Panc1 (cell line): ENCODE results near the gene ZCCHC3. TPM values are rescaled to one million over a fixed set of nuclear protein-coding genes. Genes with fewer than 3 reads are reported as not detected.

ENCODE experiments used
- ATAC-seq: fragments of 200-7000 bp; cut with Tn5 transposase; 2 replicates; pipeline ENCODE4 v1.9.1; 2020; ENCODE audit warnings: mild to moderate bottlenecking, moderate library complexity
- BruUV-seq: library from RNA; stranded (reverse); fragments of 400-500 nt; replicated peaks from 2 replicates; lab custom pipeline; 2021; lab: Mats Ljungman, UMichigan
- CTCF ChIA-PET: fragments of 300-600 bp; sonication (Branson Sonifier 250); formaldehyde crosslinking; loops from one replicate; lab custom pipeline; 2022; ENCODE audit warnings: antibody characterized with exemption; lab: Charles Lee
- POLR2A ChIA-PET: fragments of 300-600 bp; sonication (Branson Sonifier 250); formaldehyde crosslinking; loops from one replicate; lab custom pipeline; 2022; ENCODE audit warnings: antibody characterized with exemption; lab: Charles Lee
- DNase-seq: peaks from one replicate; pipeline ENCODE4 v3.0.0-alpha.2; 2010; ENCODE audit warnings: low read depth, low spot score
- H3K27ac ChIP-seq: 2 replicates; pipeline ENCODE4 v1.5.1; 2011; ENCODE audit warnings: mild to moderate bottlenecking, low read length, inconsistent platforms
- H3K27me3 ChIP-seq: fragments of 200-500 bp; sonication (Bioruptor generic); 2 replicates; pipeline ENCODE4 v1.6.0; 2014; ENCODE audit warnings: low read length, inconsistent platforms; ENCODE audit not compliant: control insufficient read depth, insufficient read depth
- H3K36me3 ChIP-seq: fragments of 200-500 bp; sonication (Bioruptor generic); 2 replicates; pipeline ENCODE4 v1.5.1; 2014; ENCODE audit warnings: inconsistent platforms, mild to moderate bottlenecking, low read length, moderate library complexity; ENCODE audit not compliant: control insufficient read depth, insufficient read depth
- H3K4me1 ChIP-seq: 2 replicates; pipeline ENCODE4 v1.5.1; 2011; ENCODE audit warnings: inconsistent platforms, mild to moderate bottlenecking, low read length, moderate library complexity; ENCODE audit not compliant: control insufficient read depth, insufficient read depth
- H3K4me3 ChIP-seq, 2 experiments: 2 replicates each; pipeline ENCODE4 v1.5.1; 2011 to 2012; ENCODE audit warnings: low read depth in 2 of 2, low read length in 2 of 2, mild to moderate bottlenecking in 2 of 2, inconsistent platforms in 1 of 2, moderate library complexity in 1 of 2
- H3K9me3 ChIP-seq: fragments of 200-500 bp; sonication (Bioruptor generic); 2 replicates; pipeline ENCODE4 v1.5.1; 2014; ENCODE audit warnings: low read depth, mild to moderate bottlenecking, inconsistent platforms, low read length, moderate library complexity; ENCODE audit not compliant: control insufficient read depth, insufficient read depth
- CTCF ChIP-seq: fragments of 450-650 bp; IDR thresholded peaks from 2 replicates; pipeline ENCODE4 v1.5.1; 2017; ENCODE audit warnings: mild to moderate bottlenecking
- POLR2AphosphoS5 ChIP-seq: IDR thresholded peaks from 2 replicates; pipeline ENCODE4 v1.6.1; 2012; ENCODE audit warnings: mild to moderate bottlenecking, low read depth, low read length, moderate library complexity
- REST ChIP-seq, 2 experiments: IDR thresholded peaks; 2 replicates each; pipeline ENCODE4 v1.6.1; 2011 to 2012; ENCODE audit warnings: low read depth in 2 of 2, control low read depth in 1 of 2, low read length in 1 of 2, mild to moderate bottlenecking in 1 of 2, moderate library complexity in 1 of 2; ENCODE audit not compliant: insufficient read depth in 1 of 2
- SIN3A ChIP-seq: IDR thresholded peaks from 2 replicates; pipeline ENCODE4 v1.6.1; 2012; ENCODE audit warnings: low read depth, mild to moderate bottlenecking, low read length, moderate library complexity, borderline replicate concordance; ENCODE audit not compliant: insufficient read depth
- TCF7L2 ChIP-seq: IDR thresholded peaks from 2 replicates; pipeline ENCODE4 v1.6.1; 2011; ENCODE audit warnings: mild to moderate bottlenecking, low read depth, low read length, inconsistent platforms
- in situ Hi-C: cut with HindIII; loops from 2 replicates; pipeline ENCODE4 v1.10.0; 2016; ENCODE audit warnings: low sequenced_read_pairs, low pct_unique_long_range_greater_than_20kb
- intact Hi-C: fragments of 100-400 bp; cut with micrococcal nuclease; formaldehyde crosslinking; loops from one replicate; pipeline ENCODE4 v1.10.0; 2022; ENCODE audit not compliant: unreplicated experiment
- total RNA-seq: library from RNA; stranded (reverse); gene quantifications from one replicate; pipeline ENCODE4 v1.2.1, GENCODE V29; 2021; ENCODE audit not compliant: unreplicated experiment

The ZCCHC3 gene
- total RNA-seq, 1 experiment from 2014 or later = 18.9 TPM

GRCh38 chr20:309306-309840 is 12.0 kb downstream of the ZCCHC3 start:
- no peak for ATAC-seq
- Histone ChIP-seq H3K4me1 (peaks cover 12% of the 10 kb centered on the region), H3K9me3 (no peaks in the 10 kb centered on the region), H3K4me3 (peak overlapping the region; percentile 39 to 65), H3K36me3 (no peaks in the 10 kb centered on the region), H3K27me3 (no peaks in the 10 kb centered on the region), H3K27ac (peak overlapping the region; percentile 84)
- no peak for DNase-seq
- in situ Hi-C loops (no loop called here), intact Hi-C loops (no loop called here)
- TF ChIP-seq REST (IDR thresholded peaks at IDR 0.05; ENCODE audit: insufficient read depth in 1 of 2, low read depth in 2 of 2, low read length in 1 of 2) (no peak), TCF7L2 (no peak)
- CTCF ChIA-PET = no interaction called here
- no TSS peak for BruUV-seq
- POLR2A ChIA-PET = no interaction called here

- BruUV-seq = no TSS peak
- DNase-seq = no peak
- peak; percentile 100 for ATAC-seq
- Histone ChIP-seq H3K9me3 (no peaks in the 10 kb centered on the region), H3K4me1 (peaks cover 12% of the 10 kb centered on the region), H3K27ac (peak overlapping the region; percentile 84), H3K4me3 (peak overlapping the region; percentile 39 to 65), H3K27me3 (no peaks in the 10 kb centered on the region), H3K36me3 (no peaks in the 10 kb centered on the region)
- CTCF ChIA-PET = interaction anchor here (0.7 to 1.1 kb wide), 3 partner anchors 14 to 32 kb away, joined by 3 to 6 read pairs (median 4); no protein-coding TSS in a partner anchor
- POLR2A ChIA-PET = interaction anchor here (0.7 kb wide), 1 partner anchor 13 kb away, joined by 7 read pairs; no protein-coding TSS in a partner anchor
- no peak for TF ChIP-seq POLR2AphosphoS5
- TF ChIP-seq CTCF = no peak
- TF ChIP-seq REST (IDR thresholded peaks at IDR 0.05; ENCODE audit: insufficient read depth in 1 of 2, low read depth in 2 of 2, low read length in 1 of 2) = no peak
- no peak for TF ChIP-seq TCF7L2
- TF ChIP-seq SIN3A = no peak
- in situ Hi-C loops = no loop called here
- intact Hi-C loops = no loop called here
Observed at GRCh38 chr20:309841-310644, 12.7 kb downstream of the ZCCHC3 start.
